ENCODE measurements around the gene CIT. TPM values are rescaled to one million over a fixed set of nuclear protein-coding genes. Genes with fewer than 3 reads are reported as not detected.

Gene CIT
- total RNA-seq, 2 donors from 2014 or later = 64.2 to 88.1 TPM

GRCh38 chr12:119683413-119683812, 193.7 kb downstream of the CIT start:
- no peaks in the 10 kb centered on the region for H3K9me3 Mint-ChIP-seq
- H3K36me3 Mint-ChIP-seq (ENCODE audit: low read depth) = peaks cover 38% of the 10 kb centered on the region
- H3K27me3 Mint-ChIP-seq = no peaks in the 10 kb centered on the region
- peaks cover 5% of the 10 kb centered on the region for H3K4me1 Mint-ChIP-seq
- H3K4me3 Mint-ChIP-seq = no peak overlapping the region
- H3K27ac Mint-ChIP-seq = peak overlapping the region; percentile 74
- no peak for ATAC-seq (replicated peaks)

GRCh38 chr12:119682639-119683252, 194.4 kb downstream of the CIT start:
- Mint-ChIP-seq H3K4me3 (no peak overlapping the region), H3K36me3 (ENCODE audit: low read depth) (peaks cover 45% of the 10 kb centered on the region), H3K27me3 (no peaks in the 10 kb centered on the region), H3K27ac (peak overlapping the region; percentile 74), H3K4me1 (peaks cover 5% of the 10 kb centered on the region), H3K9me3 (no peaks in the 10 kb centered on the region)
- ATAC-seq (replicated peaks) = peak; percentile 36

- Mint-ChIP-seq H3K36me3 (ENCODE audit: low read depth) (peaks cover 53% of the 10 kb centered on the region), H3K4me3 (peak overlapping the region; percentile 20), H3K9me3 (no peaks in the 10 kb centered on the region), H3K4me1 (peaks cover 5% of the 10 kb centered on the region), H3K27ac (peak overlapping the region; percentile 74), H3K27me3 (no peaks in the 10 kb centered on the region)
- ATAC-seq (replicated peaks) = peak; percentile 90
Observed at GRCh38 chr12:119681728-119682638, 195.1 kb downstream of the CIT start.

- peaks cover 5% of the 10 kb centered on the region for H3K4me1 Mint-ChIP-seq
- no peak for ATAC-seq (replicated peaks)
- H3K27me3 Mint-ChIP-seq = no peaks in the 10 kb centered on the region
- H3K27ac Mint-ChIP-seq = peak overlapping the region; percentile 22
- peaks cover 61% of the 10 kb centered on the region for H3K36me3 Mint-ChIP-seq (ENCODE audit: low read depth)
- no peaks in the 10 kb centered on the region for H3K9me3 Mint-ChIP-seq
- H3K4me3 Mint-ChIP-seq = no peak overlapping the region
Observed at GRCh38 chr12:119681111-119681510, 196.0 kb downstream of the CIT start.

- peaks cover 78% of the 10 kb centered on the region for H3K36me3 Mint-ChIP-seq (ENCODE audit: low read depth)
- peaks cover 5% of the 10 kb centered on the region for H3K4me1 Mint-ChIP-seq
- H3K27ac Mint-ChIP-seq = no peak overlapping the region
- H3K27me3 Mint-ChIP-seq = no peaks in the 10 kb centered on the region
- no peak for ATAC-seq (replicated peaks)
- H3K4me3 Mint-ChIP-seq = no peak overlapping the region
- H3K9me3 Mint-ChIP-seq = no peaks in the 10 kb centered on the region
Observed at GRCh38 chr12:119679490-119679889, 197.6 kb downstream of the CIT start.

- ATAC-seq (replicated peaks) = no peak
- Mint-ChIP-seq H3K9me3 (no peaks in the 10 kb centered on the region), H3K4me3 (no peak overlapping the region), H3K27me3 (no peaks in the 10 kb centered on the region), H3K27ac (no peak overlapping the region), H3K36me3 (ENCODE audit: low read depth) (peaks cover 82% of the 10 kb centered on the region), H3K4me1 (peaks cover 7% of the 10 kb centered on the region)
Observed at GRCh38 chr12:119679081-119679480, 198.0 kb downstream of the CIT start.

GRCh38 chr12:119678459-119678858, 198.7 kb downstream of the CIT start:
- H3K27me3 Mint-ChIP-seq = no peaks in the 10 kb centered on the region
- no peaks in the 10 kb centered on the region for H3K9me3 Mint-ChIP-seq
- no peak for ATAC-seq (replicated peaks)
- H3K4me1 Mint-ChIP-seq = peaks cover 13% of the 10 kb centered on the region
- no peak overlapping the region for H3K27ac Mint-ChIP-seq
- H3K36me3 Mint-ChIP-seq (ENCODE audit: low read depth) = peaks cover 88% of the 10 kb centered on the region
- no peak overlapping the region for H3K4me3 Mint-ChIP-seq

- no peak for ATAC-seq (replicated peaks)
- Mint-ChIP-seq H3K4me1 (peaks cover 21% of the 10 kb centered on the region), H3K27me3 (no peaks in the 10 kb centered on the region), H3K27ac (no peak overlapping the region), H3K9me3 (no peaks in the 10 kb centered on the region), H3K4me3 (no peak overlapping the region), H3K36me3 (ENCODE audit: low read depth) (peaks cover 100% of the 10 kb centered on the region)
Observed at GRCh38 chr12:119676573-119676972, 200.5 kb downstream of the CIT start.

- H3K27me3 Mint-ChIP-seq = no peaks in the 10 kb centered on the region
- H3K4me1 Mint-ChIP-seq = peaks cover 27% of the 10 kb centered on the region
- H3K27ac Mint-ChIP-seq = peak overlapping the region; percentile 86
- no peak for ATAC-seq (replicated peaks)
- no peaks in the 10 kb centered on the region for H3K9me3 Mint-ChIP-seq
- H3K4me3 Mint-ChIP-seq = no peak overlapping the region
- peaks cover 100% of the 10 kb centered on the region for H3K36me3 Mint-ChIP-seq (ENCODE audit: low read depth)
Observed at GRCh38 chr12:119676022-119676421, 201.1 kb downstream of the CIT start.

- Mint-ChIP-seq H3K27me3 (no peaks in the 10 kb centered on the region), H3K36me3 (ENCODE audit: low read depth) (peaks cover 100% of the 10 kb centered on the region), H3K27ac (peak overlapping the region; percentile 86), H3K9me3 (no peaks in the 10 kb centered on the region), H3K4me3 (peak overlapping the region; percentile 87), H3K4me1 (peaks cover 37% of the 10 kb centered on the region)
- ATAC-seq (replicated peaks) = peak; percentile 26
Observed at GRCh38 chr12:119674560-119674959, 202.6 kb downstream of the CIT start.

- Mint-ChIP-seq H3K4me3 (peak overlapping the region; percentile 87), H3K27ac (peak overlapping the region; percentile 86), H3K9me3 (no peaks in the 10 kb centered on the region), H3K4me1 (peaks cover 37% of the 10 kb centered on the region), H3K36me3 (ENCODE audit: low read depth) (peaks cover 95% of the 10 kb centered on the region), H3K27me3 (no peaks in the 10 kb centered on the region)
- peak; percentile 79 for ATAC-seq (replicated peaks)
Observed at GRCh38 chr12:119673634-119674033, 203.5 kb downstream of the CIT start.

GRCh38 chr12:119672194-119672593, 204.9 kb downstream of the CIT start:
- ATAC-seq (replicated peaks) = no peak
- Mint-ChIP-seq H3K4me3 (peak overlapping the region; percentile 87), H3K9me3 (no peaks in the 10 kb centered on the region), H3K36me3 (ENCODE audit: low read depth) (peaks cover 90% of the 10 kb centered on the region), H3K27ac (peak overlapping the region; percentile 86), H3K4me1 (peaks cover 37% of the 10 kb centered on the region), H3K27me3 (no peaks in the 10 kb centered on the region)

- Mint-ChIP-seq H3K4me1 (peaks cover 40% of the 10 kb centered on the region), H3K9me3 (no peaks in the 10 kb centered on the region), H3K27me3 (no peaks in the 10 kb centered on the region), H3K4me3 (peak overlapping the region; percentile 87), H3K36me3 (ENCODE audit: low read depth) (peaks cover 78% of the 10 kb centered on the region), H3K27ac (peak overlapping the region; percentile 86)
- ATAC-seq (replicated peaks) = no peak
Observed at GRCh38 chr12:119671070-119671469, 206.1 kb downstream of the CIT start.

- ATAC-seq (replicated peaks) = no peak
Observed at GRCh38 chr12:119669744-119670472, 207.2 kb downstream of the CIT start.

More at GRCh38 chr12:119669744-119670472, 207.2 kb downstream of the CIT start:
- Mint-ChIP-seq H3K27me3 (no peaks in the 10 kb centered on the region), H3K36me3 (ENCODE audit: low read depth) (peaks cover 67% of the 10 kb centered on the region), H3K4me1 (peaks cover 40% of the 10 kb centered on the region), H3K9me3 (no peaks in the 10 kb centered on the region), H3K27ac (peak overlapping the region; percentile 86), H3K4me3 (peak overlapping the region; percentile 87)
